ENCODE results near the gene CHCHD5. TPM values are rescaled to one million over a fixed set of nuclear protein-coding genes. Genes with fewer than 3 reads are reported as not detected.

The CHCHD5 gene
- total and polyA plus RNA-seq, 10 of the 15 experiments (the other 5 are each of a cell fraction or from before 2014, with no cell fraction given) = 16.4 to 118 (median 45.2) TPM

GRCh38 chr2:112584134-112584890 lies at the start of gene CHCHD5 (continued):
- TF ChIP-seq KLF5 (IDR thresholded peaks at IDR 0.05; ENCODE audit: partially characterized antibody) (no peak), RUNX3 (IDR thresholded peaks at IDR 0.05; ENCODE audit: low read length) (peak; percentile 44; the same call in 1 of the 2 replicates), ZNF687 (IDR thresholded peaks at IDR 0.05) (no peak; the same call in 1 of the 2 replicates), MEF2B (IDR thresholded peaks at IDR 0.05; ENCODE audit: partially characterized antibody, poor library complexity, severe bottlenecking) (peak; percentile 71), LARP7 (IDR thresholded peaks at IDR 0.05) (peak; percentile 58), SIN3A (IDR thresholded peaks at IDR 0.05; ENCODE audit: low read depth, low read length) (no peak), TAF1 (IDR thresholded peaks at IDR 0.05; ENCODE audit: borderline replicate concordance, low read depth, low read length) (peak; percentile 62; the same call in 1 of the 2 replicates), POLR2AphosphoS5 (IDR thresholded peaks at IDR 0.05; ENCODE audit: low read length) (peak; percentile 92), ZBED1 (IDR thresholded peaks at IDR 0.05; ENCODE audit: borderline replicate concordance) (peak; percentile 53; the same call in 1 of the 2 replicates), ESRRA (IDR thresholded peaks at IDR 0.05; ENCODE audit: low read length) (no peak), YBX1 (IDR thresholded peaks at IDR 0.05) (no peak), CBX5 (IDR thresholded peaks at IDR 0.05; ENCODE audit: low read depth) (no peak), NR2C2 (IDR thresholded peaks at IDR 0.05; ENCODE audit: borderline replicate concordance, control insufficient read depth, insufficient read length, low read depth) (no peak), HDAC6 (IDR thresholded peaks at IDR 0.05; ENCODE audit: unreplicated experiment) (no peak), SRF (IDR thresholded peaks at IDR 0.05; ENCODE audit: low read depth in 2 of 2, low read length in 2 of 2) (peak in 1 of 2 experiments; percentile 41; a peak in 1 of 4 replicates), EZH2 (IDR thresholded peaks at IDR 0.05; ENCODE audit: borderline replicate concordance, control insufficient read depth, low read depth, low read length) (no peak), ETV6 (conservative IDR thresholded peaks at IDR 0.05 in 1 of 2, IDR thresholded peaks at IDR 0.05 in 1 of 2; ENCODE audit: borderline replicate concordance in 1 of 2, low read depth in 1 of 2) (peak in 1 of 2 experiments; percentile 96; a peak in 2 of 4 replicates), FOS (IDR thresholded peaks at IDR 0.05; ENCODE audit: borderline replicate concordance, extremely low read depth, insufficient read length) (no peak), DPF2 (IDR thresholded peaks at IDR 0.05) (no peak)
- TF ChIP-seq, protein P1, sequence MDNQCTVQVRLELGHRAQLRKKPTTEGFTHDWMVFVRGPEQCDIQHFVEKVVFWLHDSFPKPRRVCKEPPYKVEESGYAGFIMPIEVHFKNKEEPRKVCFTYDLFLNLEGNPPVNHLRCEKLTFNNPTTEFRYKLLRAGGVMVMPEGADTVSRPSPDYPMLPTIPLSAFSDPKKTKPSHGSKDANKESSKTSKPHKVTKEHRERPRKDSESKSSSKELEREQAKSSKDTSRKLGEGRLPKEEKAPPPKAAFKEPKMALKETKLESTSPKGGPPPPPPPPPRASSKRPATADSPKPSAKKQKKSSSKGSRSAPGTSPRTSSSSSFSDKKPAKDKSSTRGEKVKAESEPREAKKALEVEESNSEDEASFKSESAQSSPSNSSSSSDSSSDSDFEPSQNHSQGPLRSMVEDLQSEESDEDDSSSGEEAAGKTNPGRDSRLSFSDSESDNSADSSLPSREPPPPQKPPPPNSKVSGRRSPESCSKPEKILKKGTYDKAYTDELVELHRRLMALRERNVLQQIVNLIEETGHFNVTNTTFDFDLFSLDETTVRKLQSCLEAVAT (IDR thresholded peaks at IDR 0.05) = peak; percentile 87
- TF ChIP-seq, protein P2, sequence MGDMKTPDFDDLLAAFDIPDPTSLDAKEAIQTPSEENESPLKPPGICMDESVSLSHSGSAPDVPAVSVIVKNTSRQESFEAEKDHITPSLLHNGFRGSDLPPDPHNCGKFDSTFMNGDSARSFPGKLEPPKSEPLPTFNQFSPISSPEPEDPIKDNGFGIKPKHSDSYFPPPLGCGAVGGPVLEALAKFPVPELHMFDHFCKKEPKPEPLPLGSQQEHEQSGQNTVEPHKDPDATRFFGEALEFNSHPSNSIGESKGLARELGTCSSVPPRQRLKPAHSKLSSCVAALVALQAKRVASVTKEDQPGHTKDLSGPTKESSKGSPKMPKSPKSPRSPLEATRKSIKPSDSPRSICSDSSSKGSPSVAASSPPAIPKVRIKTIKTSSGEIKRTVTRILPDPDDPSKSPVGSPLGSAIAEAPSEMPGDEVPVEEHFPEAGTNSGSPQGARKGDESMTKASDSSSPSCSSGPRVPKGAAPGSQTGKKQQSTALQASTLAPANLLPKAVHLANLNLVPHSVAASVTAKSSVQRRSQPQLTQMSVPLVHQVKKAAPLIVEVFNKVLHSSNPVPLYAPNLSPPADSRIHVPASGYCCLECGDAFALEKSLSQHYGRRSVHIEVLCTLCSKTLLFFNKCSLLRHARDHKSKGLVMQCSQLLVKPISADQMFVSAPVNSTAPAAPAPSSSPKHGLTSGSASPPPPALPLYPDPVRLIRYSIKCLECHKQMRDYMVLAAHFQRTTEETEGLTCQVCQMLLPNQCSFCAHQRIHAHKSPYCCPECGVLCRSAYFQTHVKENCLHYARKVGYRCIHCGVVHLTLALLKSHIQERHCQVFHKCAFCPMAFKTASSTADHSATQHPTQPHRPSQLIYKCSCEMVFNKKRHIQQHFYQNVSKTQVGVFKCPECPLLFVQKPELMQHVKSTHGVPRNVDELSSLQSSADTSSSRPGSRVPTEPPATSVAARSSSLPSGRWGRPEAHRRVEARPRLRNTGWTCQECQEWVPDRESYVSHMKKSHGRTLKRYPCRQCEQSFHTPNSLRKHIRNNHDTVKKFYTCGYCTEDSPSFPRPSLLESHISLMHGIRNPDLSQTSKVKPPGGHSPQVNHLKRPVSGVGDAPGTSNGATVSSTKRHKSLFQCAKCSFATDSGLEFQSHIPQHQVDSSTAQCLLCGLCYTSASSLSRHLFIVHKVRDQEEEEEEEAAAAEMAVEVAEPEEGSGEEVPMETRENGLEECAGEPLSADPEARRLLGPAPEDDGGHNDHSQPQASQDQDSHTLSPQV (IDR thresholded peaks at IDR 0.05) = no peak
